IPS-11a (cell line): ENCODE results near the gene GMNC.

Source experiments
- H3K4me3 ChIP-seq: one replicate; pipeline ENCODE4 v1.5.1; 2013; ENCODE audit warnings: low read depth, low read length, control low read depth

GMNC gene

GRCh38 chr3:190853464-190853863 lies 9.0 kb downstream of the GMNC start:
- H3K4me3 ChIP-seq: no peak overlapping the region

GRCh38 chr3:190849607-190850006 lies 12.9 kb downstream of the GMNC start:
- no peak overlapping the region for H3K4me3 ChIP-seq

GRCh38 chr3:190848870-190849269 lies 13.6 kb downstream of the GMNC start:
- H3K4me3 ChIP-seq: no peak overlapping the region

GRCh38 chr3:190847436-190847835 lies 15.1 kb downstream of the GMNC start:
- H3K4me3 ChIP-seq: no peak overlapping the region

- no peak overlapping the region for H3K4me3 ChIP-seq
Measured at GRCh38 chr3:190840146-190840545, 22.3 kb downstream of the GMNC start.

- H3K4me3 ChIP-seq: no peak overlapping the region
Measured at GRCh38 chr3:190831225-190831624, 31.3 kb downstream of the GMNC start.

GRCh38 chr3:190830031-190830430 lies 32.5 kb downstream of the GMNC start:
- no peak overlapping the region for H3K4me3 ChIP-seq

GRCh38 chr3:190826018-190826417 lies 36.5 kb downstream of the GMNC start:
- H3K4me3 ChIP-seq: no peak overlapping the region

- H3K4me3 ChIP-seq: no peak overlapping the region
Measured at GRCh38 chr3:190825386-190826016, 37.0 kb downstream of the GMNC start.

- no peak overlapping the region for H3K4me3 ChIP-seq
Measured at GRCh38 chr3:190811775-190812480, 50.6 kb downstream of the GMNC start.

- no peak overlapping the region for H3K4me3 ChIP-seq
Measured at GRCh38 chr3:190810957-190811356, 51.5 kb downstream of the GMNC start.

GRCh38 chr3:190809351-190809750 lies 53.1 kb downstream of the GMNC start:
- H3K4me3 ChIP-seq: no peak overlapping the region

- H3K4me3 ChIP-seq: no peak overlapping the region
Measured at GRCh38 chr3:190807719-190808375, 54.6 kb downstream of the GMNC start.
